G401.6 (cell line): Measurements from ENCODE around the gene TRMT1L.
A peak's percentile ranks its signal among the peaks of the same experiment; 100 is the strongest.
"Not testable (repeated sequence)": the region's sequence is repeated elsewhere in the genome, so short reads cannot be mapped to it uniquely, and the experiment has no call there.

Experiments
- FAIRE-seq: peaks from 2 replicates; lab custom pipeline; 2012; peaks lifted over from hg19 to GRCh38; lab: Jason Lieb, UNC

The TRMT1L gene

GRCh38 chr1:185156854-185157598 lies at the start of gene TRMT1L, which contains the start of gene SWT1:
Gene TRMT1L (minus strand): TSS chr1:185156953. CDS start chr1:185156712, 241 bp downstream.
Gene SWT1 (plus strand): TSS chr1:185157167. CDS start chr1:185160842, 3,675 bp downstream.
- peak; percentile 98 for FAIRE-seq

DNA sequence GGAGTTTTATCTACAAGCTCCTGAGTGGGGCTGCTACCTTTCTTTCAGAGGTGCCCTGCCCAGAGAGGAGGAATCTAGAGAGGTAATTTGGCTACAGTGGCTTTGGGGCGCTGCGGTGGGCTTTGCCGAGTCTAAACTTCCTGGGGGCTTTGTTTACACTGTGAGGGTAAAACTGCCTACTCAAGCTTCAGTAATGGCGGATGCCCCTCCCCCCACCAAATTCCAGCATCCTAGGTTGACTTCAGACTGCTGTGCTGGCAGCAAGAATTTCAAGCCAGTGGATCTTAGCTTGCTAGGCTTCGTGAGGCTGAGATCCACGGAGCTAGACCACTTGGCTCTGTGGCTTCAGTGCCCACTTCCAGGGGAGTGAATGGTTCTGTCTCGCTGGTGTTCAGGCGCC lies 44.1 kb upstream of the TRMT1L start:
- FAIRE-seq: no peak

GRCh38 chr1:185198712-185199111 lies 42.0 kb upstream of the TRMT1L start:
- FAIRE-seq: not testable (repeated sequence)

DNA sequence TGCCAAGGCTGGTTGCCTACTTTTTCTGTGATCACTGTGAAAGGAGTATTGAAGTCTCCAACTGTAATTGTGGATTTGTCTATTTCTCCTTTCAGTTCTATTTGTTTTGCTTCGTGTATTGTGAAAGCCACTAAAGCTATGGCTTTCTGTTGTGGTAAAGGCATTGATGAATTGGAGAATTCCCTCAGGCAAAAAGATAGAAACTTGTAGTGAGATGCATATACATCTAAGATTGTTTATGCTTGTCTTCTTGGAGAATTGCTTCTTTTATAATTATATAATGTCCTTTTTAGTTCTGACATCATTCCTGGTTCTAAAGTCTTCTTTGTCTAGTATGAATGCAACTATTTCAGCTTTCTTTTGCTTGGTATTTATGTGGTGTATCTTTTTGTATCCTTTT lies 37.0 kb upstream of the TRMT1L start:
- FAIRE-seq: no peak

DNA sequence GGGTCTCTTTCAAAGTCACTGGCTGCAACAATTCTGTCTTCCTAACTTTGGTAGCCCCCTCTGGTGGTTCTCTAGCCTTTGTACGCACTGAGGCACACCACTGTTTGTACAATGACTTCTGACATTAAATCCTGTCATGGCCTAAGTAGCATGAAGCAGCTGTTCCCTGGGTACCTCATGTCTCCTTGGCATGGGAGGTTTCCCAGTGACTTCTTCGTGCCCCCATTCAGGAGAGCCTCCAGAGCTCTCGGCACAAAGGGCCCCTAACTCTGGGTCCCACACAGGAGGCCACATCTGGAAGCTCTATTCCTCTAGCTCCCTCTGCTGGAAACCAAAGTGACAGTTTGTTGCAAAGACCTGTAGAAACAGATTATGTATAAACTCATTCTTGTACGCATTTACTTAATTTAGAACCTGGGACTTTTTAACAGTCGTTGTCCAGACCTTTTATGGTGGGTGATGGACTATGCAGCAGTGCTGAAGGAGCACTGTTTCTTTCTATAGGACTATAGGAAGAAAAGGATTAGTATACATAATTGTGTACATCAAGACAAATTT lies 13.6 kb upstream of the TRMT1L start:
- peak; percentile 55 for FAIRE-seq

GRCh38 chr1:185166106-185166505 lies 9.4 kb upstream of the TRMT1L start:
- no peak for FAIRE-seq

DNA sequence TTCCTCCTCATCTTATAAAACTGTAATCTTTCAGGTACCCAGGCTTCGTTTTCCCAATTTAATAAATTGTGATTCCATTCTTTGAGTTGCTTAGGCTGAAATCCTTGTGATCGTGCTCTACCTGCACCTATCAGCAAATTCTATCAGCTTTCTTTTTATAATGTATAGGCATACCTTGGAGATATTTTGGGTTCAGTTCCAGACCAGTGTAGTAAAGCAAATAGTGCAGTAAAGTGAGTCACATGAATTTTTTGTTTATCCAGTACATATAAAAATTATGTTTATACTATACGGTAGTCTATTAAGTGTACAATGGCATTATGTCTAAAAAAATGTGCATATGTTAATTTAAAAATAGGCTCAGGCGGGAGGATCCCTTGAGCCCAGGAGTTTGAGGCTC lies 5.7 kb upstream of the TRMT1L start:
- no peak for FAIRE-seq

DNA sequence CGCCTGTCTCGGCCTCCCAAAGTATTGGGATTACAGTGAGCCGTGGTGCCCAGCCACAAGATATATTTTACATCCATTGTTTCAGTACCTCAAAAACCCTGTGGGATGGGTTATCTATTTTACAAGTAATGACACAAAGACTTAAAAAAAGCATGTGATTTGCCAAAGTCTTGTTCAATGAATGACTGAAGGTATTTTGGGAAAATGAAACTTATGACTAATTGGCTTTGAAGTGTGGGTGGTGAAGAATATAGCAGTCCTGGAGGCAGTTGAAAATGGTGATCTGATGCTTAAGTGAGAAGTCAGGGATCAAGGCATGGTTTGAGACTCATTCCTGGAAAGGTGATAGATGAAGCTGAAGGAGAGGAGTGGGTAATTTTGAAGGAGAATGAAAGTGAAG lies 3.2 kb upstream of the TRMT1L start:
- FAIRE-seq: no peak

GRCh38 chr1:185158800-185159199 lies 2.0 kb upstream of the TRMT1L start:
- FAIRE-seq: no peak

DNA sequence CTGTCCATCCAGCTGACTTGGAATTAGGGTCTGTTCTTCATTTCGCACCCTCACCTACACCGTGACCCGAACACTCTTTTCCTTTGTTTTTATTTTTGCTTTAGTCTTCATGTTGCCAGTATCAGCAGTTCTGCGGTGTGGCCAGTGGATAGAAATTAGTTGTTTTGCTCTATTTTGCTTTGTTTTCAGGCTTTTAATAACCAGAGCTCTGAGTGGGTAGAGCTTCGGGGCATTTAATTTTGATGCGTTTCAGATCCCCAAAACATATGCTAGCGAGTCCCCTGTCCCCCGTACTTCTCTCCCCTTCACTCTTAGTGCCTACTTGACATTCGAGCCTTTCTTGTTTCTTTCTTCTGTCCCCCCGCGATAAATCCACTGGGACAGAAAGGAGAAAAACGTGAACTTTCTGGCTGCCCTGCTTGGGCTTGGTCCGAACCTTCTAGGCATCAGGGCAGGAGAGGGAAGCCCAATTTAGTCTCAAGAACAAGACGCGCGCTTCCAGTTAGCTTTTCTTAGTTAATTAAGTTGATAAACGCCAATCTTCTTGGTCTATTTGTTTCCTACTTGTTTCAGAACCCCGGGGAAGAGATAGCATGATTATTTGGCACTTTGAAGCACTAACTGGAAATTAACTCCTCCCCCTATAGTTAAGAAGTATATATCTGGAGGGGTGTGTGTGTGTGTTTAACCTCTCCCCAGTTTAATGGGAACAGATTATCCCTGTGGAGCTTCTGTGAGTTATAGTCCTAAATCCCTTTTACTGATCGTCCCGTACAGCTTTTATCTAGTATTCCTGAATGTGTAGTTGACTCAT lies 1.1 kb upstream of the TRMT1L start:
- FAIRE-seq: no peak

DNA sequence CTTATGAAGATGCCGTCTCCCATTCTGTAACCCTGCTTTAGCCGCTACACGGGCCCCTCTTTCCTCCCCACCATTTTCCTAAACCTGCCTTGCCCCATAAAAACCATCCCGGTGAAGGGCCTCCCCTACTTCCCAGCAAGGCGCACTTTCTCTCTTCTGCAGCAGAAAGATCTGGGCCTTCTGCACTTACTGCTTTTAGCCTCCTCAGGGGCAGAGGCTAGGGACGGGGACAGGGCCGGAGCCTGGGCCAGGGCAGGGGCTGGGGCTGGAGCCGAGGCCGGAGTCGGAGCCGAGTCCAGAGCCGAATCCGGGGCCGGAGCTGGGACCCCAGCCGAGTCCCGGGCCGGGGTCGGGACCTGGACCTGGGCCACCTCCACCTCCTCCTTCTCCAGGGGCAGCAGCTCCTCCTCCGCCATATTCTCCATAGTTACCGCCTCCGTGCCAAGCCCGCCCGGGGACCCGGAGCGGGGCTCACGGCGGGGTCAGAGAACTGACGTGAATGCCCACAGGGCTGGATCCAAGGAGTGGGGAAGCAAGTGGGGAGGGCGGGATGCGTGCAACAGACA lies 382 bp downstream of the TRMT1L start:
- no peak for FAIRE-seq

GRCh38 chr1:185155600-185156287 lies 1.0 kb downstream of the TRMT1L start:
- FAIRE-seq: no peak

GRCh38 chr1:185154912-185155513 lies 1.7 kb downstream of the TRMT1L start:
- no peak for FAIRE-seq

GRCh38 chr1:185152187-185152767 lies 4.5 kb downstream of the TRMT1L start:
- no peak for FAIRE-seq

DNA sequence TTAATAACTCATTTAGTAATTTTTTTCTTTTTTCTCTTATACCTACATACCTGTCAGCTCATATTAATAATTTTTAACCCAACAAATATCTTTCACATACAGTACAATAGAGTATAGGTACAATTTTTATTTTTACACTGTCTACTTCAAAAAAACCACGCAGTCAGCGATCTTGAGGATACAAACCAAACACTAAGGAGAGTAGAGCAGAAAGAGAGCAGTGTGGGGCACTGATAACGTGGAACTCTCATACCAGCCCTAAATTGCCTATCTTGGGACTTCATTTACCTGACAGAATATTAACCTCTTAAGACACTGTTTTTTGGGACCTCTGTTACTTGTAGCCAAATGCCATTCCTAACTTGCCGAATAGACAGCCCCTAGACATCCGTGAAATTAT lies 5.5 kb downstream of the TRMT1L start:
- FAIRE-seq: no peak

DNA sequence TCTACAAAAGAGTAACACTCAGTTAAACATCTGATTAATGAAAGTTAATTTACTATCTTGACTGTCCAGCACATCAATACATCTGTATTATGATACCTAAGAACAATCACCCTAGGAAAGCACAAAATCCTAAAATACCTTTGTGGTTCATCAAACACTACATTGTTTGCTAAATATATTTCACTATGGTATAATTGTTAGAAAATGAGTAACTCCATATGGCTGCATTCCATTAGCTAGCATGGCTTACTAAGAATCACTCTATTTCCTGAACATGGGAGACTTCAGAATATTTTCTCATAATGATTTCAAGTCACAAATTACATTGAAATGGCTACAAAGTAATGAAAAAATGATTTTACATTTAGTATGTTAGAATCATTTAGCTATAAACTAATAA lies 12.5 kb downstream of the TRMT1L start:
- no peak for FAIRE-seq

GRCh38 chr1:185139246-185139645 lies 17.5 kb downstream of the TRMT1L start:
- no peak for FAIRE-seq

GRCh38 chr1:185137896-185138545 lies 18.7 kb downstream of the TRMT1L start:
- FAIRE-seq: no peak

DNA sequence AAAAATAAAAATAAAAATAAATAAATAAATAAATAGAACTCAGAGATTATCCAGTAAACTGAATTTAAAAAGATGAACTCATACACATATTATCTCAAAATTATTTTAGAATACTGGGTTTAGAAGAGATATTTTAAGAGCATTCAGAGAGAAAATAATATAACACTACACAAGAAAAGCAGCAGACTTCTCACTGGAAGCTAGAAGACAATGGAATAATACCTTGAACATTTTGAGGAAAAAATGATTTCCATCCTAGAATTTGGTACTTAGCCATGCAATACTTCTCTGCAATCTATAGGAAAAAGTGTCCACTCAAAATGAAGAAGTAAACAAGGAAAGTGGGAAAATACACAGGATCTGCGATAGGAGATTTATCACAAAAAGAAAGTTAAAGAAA lies 24.2 kb downstream of the TRMT1L start:
- FAIRE-seq: peak; percentile 45

DNA sequence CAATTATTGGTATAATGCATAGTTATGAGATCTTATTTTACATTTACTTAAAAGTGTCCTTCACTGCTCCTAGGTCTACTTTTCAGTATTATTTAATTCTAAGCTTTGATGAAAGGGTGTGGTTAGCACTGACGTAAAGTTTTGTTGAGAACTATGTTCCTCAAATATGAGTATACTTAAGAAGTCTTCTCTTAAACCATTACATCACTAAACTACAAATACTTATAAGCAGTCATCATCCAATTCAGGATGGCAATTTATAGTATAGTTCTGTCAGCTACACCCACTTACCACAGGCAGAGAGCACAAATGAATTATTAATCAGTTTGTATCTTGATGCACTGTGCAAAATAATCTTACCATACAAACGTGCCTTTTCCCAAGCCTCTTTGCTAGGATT lies 27.0 kb downstream of the TRMT1L start:
- FAIRE-seq: no peak

- no peak for FAIRE-seq
Measured at GRCh38 chr1:185112356-185112755, 44.4 kb downstream of the TRMT1L start.
